HCT116 (cell line): Measurements from ENCODE around the gene ZNF785.

Source experiments
- CBX3 ChIP-seq: IDR thresholded peaks from 2 replicates; pipeline ENCODE4 v1.6.1; 2012; ENCODE audit warnings: low read depth
- CEBPB ChIP-seq: IDR thresholded peaks from 2 replicates; pipeline ENCODE4 v1.6.1; 2012; ENCODE audit warnings: low read depth
- EGR1 ChIP-seq: IDR thresholded peaks from 2 replicates; pipeline ENCODE4 v1.6.1; 2012; ENCODE audit warnings: low read depth
- EZH2 ChIP-seq: fragments of 200-600 bp; sonication (generic); IDR thresholded peaks from 2 replicates; pipeline ENCODE4 v1.6.1; 2017; ENCODE audit warnings: antibody characterized with exemption, mixed run types
- EZH2phosphoT487 ChIP-seq: fragments of 200-600 bp; IDR thresholded peaks from 2 replicates; pipeline ENCODE4 v1.6.1; 2018; ENCODE audit warnings: antibody characterized with exemption, borderline replicate concordance
- POLR2A ChIP-seq: IDR thresholded peaks from 2 replicates; pipeline ENCODE4 v1.7.0; 2011; ENCODE audit warnings: borderline replicate concordance; ENCODE audit not compliant: insufficient read depth, insufficient read length; ENCODE audit errors: extremely low read depth
- POLR2AphosphoS5 ChIP-seq: IDR thresholded peaks from 2 replicates; pipeline ENCODE4 v1.6.1; 2011; ENCODE audit warnings: mild to moderate bottlenecking, low read depth, low read length, moderate library complexity
- REST ChIP-seq: IDR thresholded peaks from 2 replicates; pipeline ENCODE4 v1.6.1; 2012; ENCODE audit warnings: low read depth
- SP1 ChIP-seq: IDR thresholded peaks from 2 replicates; pipeline ENCODE4 v1.6.1; 2012; ENCODE audit warnings: low read depth
- YY1 ChIP-seq: IDR thresholded peaks from 2 replicates; pipeline ENCODE4 v1.6.1; 2011; ENCODE audit warnings: low read length, low read depth, moderate library complexity, mild to moderate bottlenecking; ENCODE audit not compliant: insufficient replicate concordance; ENCODE audit errors: extremely low read depth
- ZFX ChIP-seq: fragments of 450-650 bp; IDR thresholded peaks from 2 replicates; pipeline ENCODE4 v1.6.1; 2017
- ZNF274 ChIP-seq: fragments of 200-500 bp; sonication (Bioruptor generic); IDR thresholded peaks from 2 replicates; pipeline ENCODE4 v1.6.1; 2014; ENCODE audit warnings: mild to moderate bottlenecking, low read depth, low read length, inconsistent platforms
- TF ChIP-seq, protein P1 (sequence below), 3 experiments: fragments of 200-600 bp in 1 of 3; sonication (generic) in 1 of 3; IDR thresholded peaks in 2 of 3; conservative IDR thresholded peaks in 1 of 3; 2 replicates each; pipeline ENCODE4 v1.5.1; 2012 to 2017; ENCODE audit warnings: low read depth in 2 of 3, low read length in 2 of 3, antibody characterized with exemption in 1 of 3, borderline replicate concordance in 1 of 3, control low read depth in 1 of 3, mild to moderate bottlenecking in 1 of 3, mixed read lengths in 1 of 3, mixed run types in 1 of 3, moderate library complexity in 1 of 3; ENCODE audit not compliant: insufficient read depth in 1 of 3

GRCh38 chr16:30548416-30549253 lies 36.9 kb downstream of the ZNF785 start:
- TF ChIP-seq, protein P1, sequence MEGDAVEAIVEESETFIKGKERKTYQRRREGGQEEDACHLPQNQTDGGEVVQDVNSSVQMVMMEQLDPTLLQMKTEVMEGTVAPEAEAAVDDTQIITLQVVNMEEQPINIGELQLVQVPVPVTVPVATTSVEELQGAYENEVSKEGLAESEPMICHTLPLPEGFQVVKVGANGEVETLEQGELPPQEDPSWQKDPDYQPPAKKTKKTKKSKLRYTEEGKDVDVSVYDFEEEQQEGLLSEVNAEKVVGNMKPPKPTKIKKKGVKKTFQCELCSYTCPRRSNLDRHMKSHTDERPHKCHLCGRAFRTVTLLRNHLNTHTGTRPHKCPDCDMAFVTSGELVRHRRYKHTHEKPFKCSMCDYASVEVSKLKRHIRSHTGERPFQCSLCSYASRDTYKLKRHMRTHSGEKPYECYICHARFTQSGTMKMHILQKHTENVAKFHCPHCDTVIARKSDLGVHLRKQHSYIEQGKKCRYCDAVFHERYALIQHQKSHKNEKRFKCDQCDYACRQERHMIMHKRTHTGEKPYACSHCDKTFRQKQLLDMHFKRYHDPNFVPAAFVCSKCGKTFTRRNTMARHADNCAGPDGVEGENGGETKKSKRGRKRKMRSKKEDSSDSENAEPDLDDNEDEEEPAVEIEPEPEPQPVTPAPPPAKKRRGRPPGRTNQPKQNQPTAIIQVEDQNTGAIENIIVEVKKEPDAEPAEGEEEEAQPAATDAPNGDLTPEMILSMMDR (IDR thresholded peaks at IDR 0.05 in 2 of 3, conservative IDR thresholded peaks at IDR 0.05 in 1 of 3; ENCODE audit: borderline replicate concordance in 1 of 3, insufficient read depth in 1 of 3, low read depth in 2 of 3, low read length in 2 of 3) = no peak
- no peak for TF ChIP-seq EZH2
- no peak for TF ChIP-seq POLR2A
- no peak for TF ChIP-seq SP1
- no peak for TF ChIP-seq CEBPB
- TF ChIP-seq ZNF274 = no peak
- TF ChIP-seq EZH2phosphoT487 = no peak
- TF ChIP-seq REST = no peak
- TF ChIP-seq EGR1 = no peak
- no peak for TF ChIP-seq POLR2AphosphoS5
- no peak for TF ChIP-seq YY1
- no peak for TF ChIP-seq CBX3
- TF ChIP-seq ZFX = no peak
